Type B pancreatic cell (in vitro differentiated cells): Measurements from ENCODE around the gene FUS. TPM values are rescaled to one million over a fixed set of nuclear protein-coding genes. Genes with fewer than 3 reads are reported as not detected.
"Not testable (repeated sequence)": the region's sequence is repeated elsewhere in the genome, so short reads cannot be mapped to it uniquely, and the experiment has no call there.

ENCODE experiments used
- DNase-seq: peaks from one replicate; pipeline ENCODE4 v3.0.0; 2021; ENCODE audit warnings: mixed read lengths; ENCODE audit not compliant: unreplicated experiment; ENCODE audit errors: extremely low spot score
- H3K27ac Mint-ChIP-seq: 2 replicates; pipeline ENCODE4 v1.8.0; 2021; ENCODE audit warnings: mild to moderate bottlenecking, mixed read lengths
- H3K27me3 Mint-ChIP-seq: 2 replicates; pipeline ENCODE4 v1.8.0; 2021; ENCODE audit warnings: mixed read lengths
- H3K36me3 Mint-ChIP-seq: 2 replicates; pipeline ENCODE4 v1.8.0; 2021; ENCODE audit warnings: mixed read lengths
- H3K4me1 Mint-ChIP-seq: one replicate; pipeline ENCODE4 v1.8.0; 2021; ENCODE audit warnings: mixed read lengths; ENCODE audit not compliant: unreplicated experiment
- H3K4me3 Mint-ChIP-seq: 2 replicates; pipeline ENCODE4 v1.8.0; 2021; ENCODE audit warnings: mild to moderate bottlenecking, mixed read lengths
- H3K9me3 Mint-ChIP-seq: 2 replicates; pipeline ENCODE4 v1.8.0; 2021; ENCODE audit warnings: mixed read lengths
- total RNA-seq: library from RNA; stranded (reverse); gene quantifications from 2 replicates; pipeline ENCODE4 v1.2.1, GENCODE V29; 2021; ENCODE audit warnings: low replicate concordance
- TF ChIP-seq, protein P1 (sequence below): fragments of 200-600 bp; sonication (generic); conservative IDR thresholded peaks from 2 replicates; pipeline ENCODE4 v1.5.0; 2021; ENCODE audit warnings: antibody characterized with exemption, mild to moderate bottlenecking

The FUS gene
- total RNA-seq, 1 donor from 2014 or later = 654 TPM

DNA sequence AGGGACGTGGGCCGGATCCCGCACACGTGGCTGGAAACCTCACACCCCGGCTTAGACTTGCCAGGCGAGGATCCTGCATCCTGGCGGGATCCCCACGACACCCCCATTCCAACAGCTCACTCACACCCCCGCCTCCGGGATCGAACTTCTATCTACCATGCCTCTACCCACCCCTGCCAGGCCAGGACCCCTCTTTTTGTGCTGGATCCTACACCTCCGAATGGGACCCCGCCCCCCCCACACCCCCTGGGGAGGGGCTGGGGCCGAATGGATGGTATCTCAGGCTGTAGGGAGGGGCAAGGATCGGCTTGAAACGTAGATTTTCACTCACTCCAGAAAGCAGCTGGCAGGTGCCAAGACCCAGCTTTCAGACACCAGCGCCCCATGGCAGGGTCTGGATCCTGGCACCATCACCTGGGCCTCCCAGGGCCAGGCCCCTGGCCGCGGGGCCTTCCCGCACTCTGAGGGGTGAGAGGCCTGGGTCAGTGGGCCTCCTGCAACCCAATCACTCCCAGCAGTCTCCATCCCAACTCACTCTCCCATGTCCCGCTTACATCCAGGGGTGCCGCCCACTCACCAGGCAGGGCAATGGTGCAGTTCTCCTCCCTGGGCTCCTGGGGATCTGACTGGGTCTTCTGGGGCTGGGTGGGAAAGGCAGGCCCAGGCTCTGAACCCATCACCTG lies 36.8 kb upstream of the FUS start:
- TF ChIP-seq, protein P1, sequence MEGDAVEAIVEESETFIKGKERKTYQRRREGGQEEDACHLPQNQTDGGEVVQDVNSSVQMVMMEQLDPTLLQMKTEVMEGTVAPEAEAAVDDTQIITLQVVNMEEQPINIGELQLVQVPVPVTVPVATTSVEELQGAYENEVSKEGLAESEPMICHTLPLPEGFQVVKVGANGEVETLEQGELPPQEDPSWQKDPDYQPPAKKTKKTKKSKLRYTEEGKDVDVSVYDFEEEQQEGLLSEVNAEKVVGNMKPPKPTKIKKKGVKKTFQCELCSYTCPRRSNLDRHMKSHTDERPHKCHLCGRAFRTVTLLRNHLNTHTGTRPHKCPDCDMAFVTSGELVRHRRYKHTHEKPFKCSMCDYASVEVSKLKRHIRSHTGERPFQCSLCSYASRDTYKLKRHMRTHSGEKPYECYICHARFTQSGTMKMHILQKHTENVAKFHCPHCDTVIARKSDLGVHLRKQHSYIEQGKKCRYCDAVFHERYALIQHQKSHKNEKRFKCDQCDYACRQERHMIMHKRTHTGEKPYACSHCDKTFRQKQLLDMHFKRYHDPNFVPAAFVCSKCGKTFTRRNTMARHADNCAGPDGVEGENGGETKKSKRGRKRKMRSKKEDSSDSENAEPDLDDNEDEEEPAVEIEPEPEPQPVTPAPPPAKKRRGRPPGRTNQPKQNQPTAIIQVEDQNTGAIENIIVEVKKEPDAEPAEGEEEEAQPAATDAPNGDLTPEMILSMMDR = no peak
- Mint-ChIP-seq H3K4me1 (peaks cover 9% of the 10 kb centered on the region), H3K27me3 (peaks cover 22% of the 10 kb centered on the region), H3K9me3 (no peaks in the 10 kb centered on the region), H3K27ac (no peak overlapping the region), H3K4me3 (peak overlapping the region; percentile 70), H3K36me3 (no peaks in the 10 kb centered on the region)
- DNase-seq = no peak

DNA sequence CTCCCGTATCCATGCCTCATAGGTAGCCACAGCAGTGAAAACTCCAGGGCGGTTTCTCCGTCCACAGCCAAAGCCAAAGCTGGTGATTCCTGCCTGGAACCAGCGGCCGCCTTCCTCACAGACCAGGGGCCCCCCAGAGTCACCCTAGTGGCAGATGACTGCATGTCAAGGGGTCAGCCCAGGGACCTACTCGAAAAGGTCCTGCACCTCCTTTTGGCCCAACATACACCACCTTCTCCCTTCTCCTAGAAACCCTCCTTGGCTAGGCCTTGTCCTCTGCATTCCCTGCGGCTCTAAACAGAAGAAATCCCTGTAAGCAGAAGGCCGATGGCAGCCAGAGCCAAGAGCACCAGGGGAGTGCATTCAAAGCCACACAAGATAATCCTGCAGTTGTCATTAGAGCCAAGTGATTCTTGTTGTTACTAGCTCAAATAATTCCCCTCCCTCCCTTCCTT lies 36.2 kb upstream of the FUS start:
- H3K27ac Mint-ChIP-seq = no peak overlapping the region
- H3K4me3 Mint-ChIP-seq = peak overlapping the region; percentile 70
- peaks cover 25% of the 10 kb centered on the region for H3K27me3 Mint-ChIP-seq
- no peaks in the 10 kb centered on the region for H3K9me3 Mint-ChIP-seq
- no peak for DNase-seq
- TF ChIP-seq, protein P1 = no peak
- peaks cover 9% of the 10 kb centered on the region for H3K4me1 Mint-ChIP-seq
- H3K36me3 Mint-ChIP-seq = no peaks in the 10 kb centered on the region

DNA sequence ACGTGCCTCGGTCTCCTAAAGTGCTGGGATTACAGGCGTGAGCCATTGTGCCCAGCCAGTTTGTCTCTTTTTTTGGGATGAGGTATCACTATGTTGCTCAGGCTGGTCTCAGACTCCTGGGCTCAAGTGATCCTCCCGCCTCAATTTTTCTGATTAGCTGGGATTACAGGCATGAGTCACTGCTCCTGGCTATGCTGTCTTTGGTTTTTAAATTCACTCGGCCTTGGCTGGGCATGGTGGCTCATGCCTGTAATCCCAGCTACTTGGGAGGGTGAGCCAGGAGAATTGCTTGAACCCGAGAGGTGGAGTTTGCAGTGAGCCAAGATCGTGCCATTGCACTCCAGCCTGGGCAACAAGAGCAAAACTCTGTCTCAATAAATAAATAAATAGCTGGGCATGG lies 35.5 kb upstream of the FUS start:
- not testable (repeated sequence) for H3K27ac Mint-ChIP-seq, H3K36me3 Mint-ChIP-seq, H3K4me1 Mint-ChIP-seq, H3K9me3 Mint-ChIP-seq, DNase-seq, H3K4me3 Mint-ChIP-seq
- peaks cover 29% of the 10 kb centered on the region for H3K27me3 Mint-ChIP-seq

DNA sequence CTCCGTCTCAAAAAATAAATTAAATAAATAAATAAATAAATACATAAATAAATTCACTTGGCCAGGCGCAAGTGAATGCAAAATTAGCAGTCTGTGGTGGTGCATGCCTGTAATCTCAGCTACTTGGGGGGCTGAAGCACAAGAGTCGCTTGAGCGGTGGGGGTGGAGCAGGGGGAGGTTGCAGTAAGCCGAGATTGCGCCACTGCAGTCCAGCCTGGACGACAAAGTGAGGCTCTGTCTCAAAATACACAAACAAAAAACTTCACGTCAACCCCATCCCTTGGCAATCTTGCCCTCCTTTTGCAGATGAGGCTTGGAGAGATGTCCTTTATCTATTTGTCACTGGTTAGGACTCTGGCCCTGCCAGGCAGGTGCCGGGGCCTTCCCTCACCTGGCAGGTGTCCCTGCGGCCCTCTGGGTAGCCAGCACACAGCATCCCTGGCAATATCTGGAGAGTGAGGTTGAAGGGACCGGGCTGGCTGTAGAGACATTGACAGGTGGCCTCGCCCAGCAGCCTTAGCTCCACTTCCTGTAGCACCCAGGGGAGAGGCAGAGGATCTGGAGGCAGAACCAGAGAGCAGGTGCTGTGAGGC lies 34.4 kb upstream of the FUS start:
- no peak for DNase-seq
- Mint-ChIP-seq H3K9me3 (no peaks in the 10 kb centered on the region), H3K36me3 (no peaks in the 10 kb centered on the region), H3K27me3 (peaks cover 37% of the 10 kb centered on the region), H3K4me3 (no peak overlapping the region), H3K27ac (no peak overlapping the region), H3K4me1 (peaks cover 9% of the 10 kb centered on the region)
- TF ChIP-seq, protein P1 = no peak

DNA sequence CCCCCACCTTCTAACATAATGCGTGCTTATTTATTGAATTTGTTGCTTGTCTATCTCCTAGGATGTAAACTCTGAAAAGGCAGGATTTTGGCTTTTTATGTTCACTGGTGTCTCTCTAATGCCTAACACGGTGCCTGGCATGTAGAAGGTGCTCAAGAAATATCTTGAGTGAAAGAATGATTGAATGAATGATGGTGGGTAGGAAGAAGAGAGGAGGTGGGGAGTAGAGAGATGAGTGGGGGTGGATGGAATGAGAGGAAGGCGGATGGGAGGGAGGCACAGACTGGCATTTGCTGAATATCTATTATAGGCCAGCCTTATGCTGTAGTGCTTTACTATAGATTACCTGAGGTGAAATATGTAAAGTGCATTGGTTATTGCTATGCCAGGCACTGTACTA lies 32.4 kb upstream of the FUS start:
- TF ChIP-seq, protein P1 = no peak
- Mint-ChIP-seq H3K9me3 (no peaks in the 10 kb centered on the region), H3K4me1 (no peaks in the 10 kb centered on the region), H3K27me3 (peaks cover 37% of the 10 kb centered on the region), H3K4me3 (peak overlapping the region; percentile 78), H3K36me3 (no peaks in the 10 kb centered on the region), H3K27ac (no peak overlapping the region)
- DNase-seq = no peak

DNA sequence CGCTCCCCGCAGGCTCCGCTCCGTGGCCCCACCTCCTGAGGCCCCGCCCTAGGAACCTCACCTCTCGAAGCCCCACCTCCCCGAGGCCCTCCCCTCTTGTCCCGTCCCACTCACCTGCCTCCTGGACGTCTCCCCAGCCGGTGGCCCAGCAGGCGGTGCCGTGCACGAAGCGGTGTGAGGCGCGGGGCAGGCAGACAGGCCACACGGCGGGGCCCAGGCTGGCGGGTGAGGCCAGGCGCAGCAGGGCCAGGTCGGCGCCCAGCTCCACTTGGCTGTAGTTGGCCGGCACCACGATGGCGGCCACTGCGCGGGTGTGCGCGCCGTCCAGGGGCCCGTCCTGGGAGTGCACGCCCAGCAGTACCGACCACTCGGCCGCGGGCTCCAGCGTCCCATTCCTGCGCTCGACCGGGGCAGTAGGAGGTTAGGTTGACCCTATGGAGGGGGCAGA lies 31.6 kb upstream of the FUS start:
- no peaks in the 10 kb centered on the region for H3K36me3 Mint-ChIP-seq
- H3K4me1 Mint-ChIP-seq = no peaks in the 10 kb centered on the region
- peaks cover 37% of the 10 kb centered on the region for H3K27me3 Mint-ChIP-seq
- no peak for DNase-seq
- H3K27ac Mint-ChIP-seq = no peak overlapping the region
- H3K4me3 Mint-ChIP-seq = peak overlapping the region; percentile 78
- no peaks in the 10 kb centered on the region for H3K9me3 Mint-ChIP-seq
- TF ChIP-seq, protein P1 = no peak
